GM23338 (cell line): Measurements from ENCODE around the gene GPA33.

ENCODE experiments used
- CREB1 ChIP-seq: fragments of 250-450 bp; sonication (Bioruptor Pico); IDR thresholded peaks from 2 replicates; pipeline ENCODE4 v1.5.0; 2020; ENCODE audit warnings: low read depth, mild to moderate bottlenecking, moderate library complexity
- ETS1 ChIP-seq: IDR thresholded peaks from 2 replicates; pipeline ENCODE4 v1.6.1; 2016; ENCODE audit warnings: antibody characterized with exemption
- EZH2 ChIP-seq: fragments of 200-600 bp; sonication (generic); IDR thresholded peaks from one replicate; pipeline ENCODE4 v1.8.0; 2017; ENCODE audit warnings: antibody characterized with exemption, mild to moderate bottlenecking, low read depth; ENCODE audit not compliant: unreplicated experiment
- EZH2phosphoT487 ChIP-seq: fragments of 200-600 bp; sonication (generic); IDR thresholded peaks from one replicate; pipeline ENCODE4 v1.8.1; 2018; ENCODE audit warnings: antibody characterized with exemption; ENCODE audit not compliant: unreplicated experiment
- JUNB ChIP-seq: IDR thresholded peaks from one replicate; pipeline ENCODE4 v1.6.1; 2016; ENCODE audit warnings: antibody characterized with exemption; ENCODE audit not compliant: unreplicated experiment
- NANOG ChIP-seq: IDR thresholded peaks from 2 replicates; pipeline ENCODE4 v1.6.1; 2016; ENCODE audit warnings: antibody characterized with exemption, borderline replicate concordance
- POLR2AphosphoS5 ChIP-seq: IDR thresholded peaks from 2 replicates; pipeline ENCODE4 v1.6.1; 2016; ENCODE audit warnings: antibody characterized with exemption, low read depth
- REST ChIP-seq: IDR thresholded peaks from one replicate; pipeline ENCODE4 v1.6.1; 2018; ENCODE audit warnings: antibody characterized with exemption; ENCODE audit not compliant: unreplicated experiment
- ZNF331 ChIP-seq: fragments of 250-450 bp; sonication (Bioruptor Pico); IDR thresholded peaks from 2 replicates; pipeline ENCODE4 v1.5.0; 2020; ENCODE audit warnings: low read depth, mild to moderate bottlenecking, moderate library complexity
- TF ChIP-seq, protein P1 (sequence below), 2 experiments: fragments of 200-600 bp in 1 of 2; sonication (generic) in 1 of 2; conservative IDR thresholded peaks; 2 replicates each; pipeline versions ENCODE4 v1.5.1 to v1.6.1; 2016 to 2017; ENCODE audit warnings: antibody characterized with exemption in 2 of 2, low read depth in 2 of 2, mild to moderate bottlenecking in 2 of 2, moderate library complexity in 1 of 2

DNA sequence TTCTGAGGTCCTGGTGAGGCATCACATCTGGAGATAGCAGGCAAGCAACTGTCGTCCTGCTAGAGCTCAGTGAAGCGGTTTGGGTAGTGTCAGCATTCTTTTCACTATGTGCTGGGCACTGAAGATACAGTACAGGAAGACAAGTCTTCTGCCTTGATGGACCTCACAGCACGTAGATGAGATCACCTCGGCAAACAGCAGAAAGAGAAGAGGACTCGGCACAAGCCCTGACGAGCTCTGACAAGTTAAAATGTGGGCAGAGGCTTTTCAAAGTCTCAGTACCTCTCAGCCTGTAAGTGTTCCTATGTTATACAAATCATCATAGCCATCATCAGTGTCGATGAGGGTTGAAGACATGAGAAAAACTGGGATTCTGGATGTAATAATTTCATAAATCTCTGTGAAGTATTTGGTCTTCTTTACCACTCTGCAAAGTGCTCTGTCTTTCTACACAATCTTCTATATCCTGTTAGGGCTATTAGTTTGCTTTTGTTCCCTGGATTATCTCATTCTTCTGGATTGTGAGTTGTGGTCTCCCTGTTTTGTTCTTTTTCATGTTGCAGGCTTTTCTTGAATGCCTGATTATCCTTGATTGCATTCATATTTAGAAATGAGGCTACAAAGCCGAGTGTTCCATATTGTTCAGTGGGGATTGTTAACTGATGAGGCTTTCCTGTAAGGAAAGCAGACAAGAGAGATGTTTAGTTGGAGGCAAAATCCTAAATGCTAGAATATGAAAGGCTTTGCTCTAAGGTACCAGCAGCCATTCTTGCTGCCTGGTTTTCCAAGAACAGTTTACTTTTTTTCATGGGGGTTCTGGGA lies 76.9 kb downstream of the GPA33 start:
- TF ChIP-seq, protein P1, sequence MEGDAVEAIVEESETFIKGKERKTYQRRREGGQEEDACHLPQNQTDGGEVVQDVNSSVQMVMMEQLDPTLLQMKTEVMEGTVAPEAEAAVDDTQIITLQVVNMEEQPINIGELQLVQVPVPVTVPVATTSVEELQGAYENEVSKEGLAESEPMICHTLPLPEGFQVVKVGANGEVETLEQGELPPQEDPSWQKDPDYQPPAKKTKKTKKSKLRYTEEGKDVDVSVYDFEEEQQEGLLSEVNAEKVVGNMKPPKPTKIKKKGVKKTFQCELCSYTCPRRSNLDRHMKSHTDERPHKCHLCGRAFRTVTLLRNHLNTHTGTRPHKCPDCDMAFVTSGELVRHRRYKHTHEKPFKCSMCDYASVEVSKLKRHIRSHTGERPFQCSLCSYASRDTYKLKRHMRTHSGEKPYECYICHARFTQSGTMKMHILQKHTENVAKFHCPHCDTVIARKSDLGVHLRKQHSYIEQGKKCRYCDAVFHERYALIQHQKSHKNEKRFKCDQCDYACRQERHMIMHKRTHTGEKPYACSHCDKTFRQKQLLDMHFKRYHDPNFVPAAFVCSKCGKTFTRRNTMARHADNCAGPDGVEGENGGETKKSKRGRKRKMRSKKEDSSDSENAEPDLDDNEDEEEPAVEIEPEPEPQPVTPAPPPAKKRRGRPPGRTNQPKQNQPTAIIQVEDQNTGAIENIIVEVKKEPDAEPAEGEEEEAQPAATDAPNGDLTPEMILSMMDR (conservative IDR thresholded peaks at IDR 0.05; ENCODE audit: low read depth in 2 of 2): no peak
- TF ChIP-seq EZH2 (no peak), POLR2AphosphoS5 (no peak), REST (no peak), CREB1 (CRISPR knock-in tag) (no peak), EZH2phosphoT487 (no peak), JUNB (no peak), ZNF331 (CRISPR knock-in tag) (no peak), NANOG (no peak), ETS1 (no peak)
